IMR-90 (cell line): ENCODE data around the gene YPEL1. TPM values are rescaled to one million over a fixed set of nuclear protein-coding genes. Genes with fewer than 3 reads are reported as not detected.

ENCODE experiments used
- CTCF ChIP-seq: conservative IDR thresholded peaks from 2 replicates; pipeline ENCODE4 v1.5.1; 2012; ENCODE audit warnings: mild to moderate bottlenecking, low read depth, low read length, improper control_type of control experiment
- MAFK ChIP-seq: IDR thresholded peaks from 2 replicates; pipeline ENCODE4 v1.6.1; 2012; ENCODE audit warnings: low read depth, low read length, improper control_type of control experiment
- polyA plus RNA-seq, 3 experiments: library from polyadenylated mRNA; depleted of rRNA; stranded (reverse); fragments of >200 nt; gene quantifications; 2 replicates each; pipeline ENCODE4 v1.2.3, GENCODE V29; 2012; ENCODE audit warnings: low replicate concordance in 1 of 3
- total RNA-seq: library from RNA; depleted of rRNA; stranded (reverse); fragments of >200 nt; gene quantifications from 2 replicates; pipeline ENCODE4 v1.2.3, GENCODE V29; 2012

The YPEL1 gene
- total and polyA plus RNA-seq, 2 of the 4 experiments (the other 2 are of a cell fraction): 0.72 to 1.3 TPM

- TF ChIP-seq CTCF: no peak
- TF ChIP-seq MAFK: no peak
Measured at GRCh38 chr22:21652547-21653545, 82.7 kb downstream of the YPEL1 start (continued).
